Measurements from ENCODE around the gene HOXC5.

The HOXC5 gene

DNA sequence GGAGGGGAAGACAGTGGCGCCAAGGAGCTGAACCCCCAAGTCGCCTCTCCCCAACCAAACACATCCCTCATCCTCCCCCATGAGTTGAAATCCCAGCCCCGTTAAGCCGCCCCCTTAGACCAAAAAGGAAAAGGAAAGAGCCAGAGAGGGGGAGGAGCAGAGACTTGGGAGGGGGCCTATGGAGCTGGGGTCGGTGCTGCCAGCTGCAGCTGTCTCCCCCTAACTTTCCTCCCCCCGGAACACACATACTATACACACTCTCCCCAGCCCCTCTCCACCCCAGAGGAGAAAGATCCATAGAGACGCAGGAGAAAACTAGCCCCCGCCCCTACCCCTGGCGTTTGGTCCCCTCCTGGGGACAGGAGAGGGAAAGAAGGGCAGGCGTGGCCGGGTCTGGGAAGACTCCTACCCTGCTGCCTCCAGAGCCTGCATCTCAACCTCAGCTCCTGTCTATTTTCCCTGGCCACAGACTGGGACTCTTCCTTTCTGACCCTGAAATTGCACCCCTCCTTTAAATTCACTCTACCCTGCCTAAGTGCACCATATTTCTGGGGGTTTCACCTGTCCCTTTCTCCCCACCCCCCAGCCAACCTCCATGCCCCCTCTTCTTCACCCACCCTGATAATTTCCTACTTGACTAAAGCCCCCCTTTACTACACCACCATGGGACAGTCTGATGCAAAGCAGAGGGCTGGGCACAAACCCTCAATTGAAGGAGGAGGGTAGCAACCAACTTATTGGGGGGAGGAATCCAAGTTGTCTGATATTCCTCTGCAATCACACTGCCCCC, 34.5 kb upstream of the HOXC5 start:
- Histone ChIP-seq H3K9me3 (ENCODE audit: control insufficient read depth, low read length) (no peaks in the 10 kb centered on the region), H3K4me1 (ENCODE audit: control insufficient read depth, insufficient read depth, low read length) (peaks cover 36% of the 10 kb centered on the region), H3K9ac (ENCODE audit: low read length) (no peak overlapping the region), H3K27me3 (ENCODE audit: control insufficient read depth, insufficient read depth, low read length) (peaks cover 97% of the 10 kb centered on the region), H3K4me3 (ENCODE audit: low read length) (no peak overlapping the region), H3K36me3 (ENCODE audit: control insufficient read depth, insufficient read depth, low read length) (no peaks in the 10 kb centered on the region)

- no peaks in the 10 kb centered on the region for H3K9me3 ChIP-seq (ENCODE audit: control insufficient read depth, low read length)
- no peak overlapping the region for H3K4me3 ChIP-seq (ENCODE audit: low read length)
- peaks cover 96% of the 10 kb centered on the region for H3K27me3 ChIP-seq (ENCODE audit: control insufficient read depth, insufficient read depth, low read length)
- no peaks in the 10 kb centered on the region for H3K36me3 ChIP-seq (ENCODE audit: control insufficient read depth, insufficient read depth, low read length)
- no peak overlapping the region for H3K9ac ChIP-seq (ENCODE audit: low read length)
- peaks cover 36% of the 10 kb centered on the region for H3K4me1 ChIP-seq (ENCODE audit: control insufficient read depth, insufficient read depth, low read length)
Observed at GRCh38 chr12:53998900-53999236, 34.0 kb upstream of the HOXC5 start.

DNA sequence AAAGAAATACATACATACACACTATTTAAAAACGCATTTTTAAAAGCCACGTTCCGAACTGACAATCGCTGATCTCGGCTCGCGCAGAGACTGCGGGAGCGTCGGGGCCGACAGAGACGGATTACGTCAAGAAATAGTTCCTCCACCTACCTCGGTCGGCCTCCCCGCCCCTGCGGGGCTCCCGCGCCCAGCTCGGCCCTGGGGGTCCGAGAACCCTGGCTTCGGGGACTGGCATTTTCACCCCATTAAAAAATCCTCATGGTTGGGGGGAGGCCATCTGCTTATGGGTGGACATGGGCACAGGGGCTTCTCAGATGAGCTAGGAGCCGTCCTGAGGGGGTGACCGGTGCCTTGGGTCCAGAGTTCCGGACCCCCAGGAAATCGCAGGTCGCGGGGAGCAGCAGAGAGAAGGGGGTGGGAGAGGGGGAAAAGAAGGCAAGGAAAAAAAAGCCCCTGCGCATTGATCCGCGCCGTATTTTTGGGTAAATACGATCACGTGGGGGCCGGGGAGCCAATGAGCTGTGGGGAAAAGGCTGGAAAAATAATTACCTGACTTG, 33.2 kb upstream of the HOXC5 start:
- H3K27me3 ChIP-seq (ENCODE audit: control insufficient read depth, insufficient read depth, low read length) = peaks cover 96% of the 10 kb centered on the region
- H3K4me3 ChIP-seq (ENCODE audit: low read length) = no peak overlapping the region
- H3K9ac ChIP-seq (ENCODE audit: low read length) = no peak overlapping the region
- H3K36me3 ChIP-seq (ENCODE audit: control insufficient read depth, insufficient read depth, low read length) = no peaks in the 10 kb centered on the region
- H3K9me3 ChIP-seq (ENCODE audit: control insufficient read depth, low read length) = no peaks in the 10 kb centered on the region
- H3K4me1 ChIP-seq (ENCODE audit: control insufficient read depth, insufficient read depth, low read length) = peaks cover 28% of the 10 kb centered on the region

- H3K9me3 ChIP-seq (ENCODE audit: control insufficient read depth, low read length) = no peaks in the 10 kb centered on the region
- H3K4me1 ChIP-seq (ENCODE audit: control insufficient read depth, insufficient read depth, low read length) = peaks cover 22% of the 10 kb centered on the region
- H3K36me3 ChIP-seq (ENCODE audit: control insufficient read depth, insufficient read depth, low read length) = no peaks in the 10 kb centered on the region
- no peak within 1 kb of the TSS for H3K4me3 ChIP-seq (ENCODE audit: low read length)
- peaks cover 96% of the 10 kb centered on the region for H3K27me3 ChIP-seq (ENCODE audit: control insufficient read depth, insufficient read depth, low read length)
- no peak within 1 kb of the TSS for H3K9ac ChIP-seq (ENCODE audit: low read length)
Observed at GRCh38 chr12:54000116-54001114, 32.4 kb upstream of the HOXC5 start, which contains the start of gene HOXC9. Gene HOXC9, plus strand, starts transcription at chr12:54000161. Its CDS starts 28 bp downstream, at chr12:54000189.

GRCh38 chr12:54001283-54002187, 31.3 kb upstream of the HOXC5 start:
- Histone ChIP-seq H3K36me3 (ENCODE audit: control insufficient read depth, insufficient read depth, low read length) (no peaks in the 10 kb centered on the region), H3K4me3 (ENCODE audit: low read length) (no peak overlapping the region), H3K9ac (ENCODE audit: low read length) (no peak overlapping the region), H3K9me3 (ENCODE audit: control insufficient read depth, low read length) (no peaks in the 10 kb centered on the region), H3K4me1 (ENCODE audit: control insufficient read depth, insufficient read depth, low read length) (peaks cover 21% of the 10 kb centered on the region), H3K27me3 (ENCODE audit: control insufficient read depth, insufficient read depth, low read length) (peaks cover 96% of the 10 kb centered on the region)

GRCh38 chr12:54002278-54002914, 30.5 kb upstream of the HOXC5 start:
- Histone ChIP-seq H3K4me3 (ENCODE audit: low read length) (no peak overlapping the region), H3K4me1 (ENCODE audit: control insufficient read depth, insufficient read depth, low read length) (peaks cover 22% of the 10 kb centered on the region), H3K9me3 (ENCODE audit: control insufficient read depth, low read length) (no peaks in the 10 kb centered on the region), H3K27me3 (ENCODE audit: control insufficient read depth, insufficient read depth, low read length) (peaks cover 96% of the 10 kb centered on the region), H3K9ac (ENCODE audit: low read length) (no peak overlapping the region), H3K36me3 (ENCODE audit: control insufficient read depth, insufficient read depth, low read length) (no peaks in the 10 kb centered on the region)

- Histone ChIP-seq H3K4me3 (ENCODE audit: low read length) (no peak overlapping the region), H3K36me3 (ENCODE audit: control insufficient read depth, insufficient read depth, low read length) (no peaks in the 10 kb centered on the region), H3K4me1 (ENCODE audit: control insufficient read depth, insufficient read depth, low read length) (peaks cover 22% of the 10 kb centered on the region), H3K9me3 (ENCODE audit: control insufficient read depth, low read length) (no peaks in the 10 kb centered on the region), H3K27me3 (ENCODE audit: control insufficient read depth, insufficient read depth, low read length) (peaks cover 96% of the 10 kb centered on the region), H3K9ac (ENCODE audit: low read length) (no peak overlapping the region)
Observed at GRCh38 chr12:54002915-54003389, 29.9 kb upstream of the HOXC5 start.

DNA sequence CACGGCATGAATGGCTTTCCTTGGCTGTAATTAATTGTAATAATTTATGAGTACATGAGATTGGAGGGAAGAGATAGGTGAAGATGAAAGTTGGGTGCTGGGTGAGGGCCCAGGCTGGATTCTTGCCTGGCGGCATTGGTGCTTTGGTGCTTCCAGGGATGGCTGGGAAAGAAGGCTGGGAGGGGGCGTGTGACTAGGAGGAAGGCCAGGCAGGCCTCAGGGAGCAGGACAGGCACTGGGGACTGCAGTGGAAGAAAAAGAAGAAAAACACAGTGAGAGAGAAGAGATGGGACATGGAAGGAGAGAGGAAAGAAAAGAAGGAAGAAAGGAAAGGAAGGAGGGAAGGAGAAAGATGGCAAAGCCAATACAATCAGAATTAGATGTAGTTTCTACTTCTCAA, 29.2 kb upstream of the HOXC5 start:
- H3K9me3 ChIP-seq (ENCODE audit: control insufficient read depth, low read length) = no peaks in the 10 kb centered on the region
- H3K4me3 ChIP-seq (ENCODE audit: low read length) = no peak overlapping the region
- H3K9ac ChIP-seq (ENCODE audit: low read length) = no peak overlapping the region
- H3K36me3 ChIP-seq (ENCODE audit: control insufficient read depth, insufficient read depth, low read length) = no peaks in the 10 kb centered on the region
- peaks cover 96% of the 10 kb centered on the region for H3K27me3 ChIP-seq (ENCODE audit: control insufficient read depth, insufficient read depth, low read length)
- peaks cover 22% of the 10 kb centered on the region for H3K4me1 ChIP-seq (ENCODE audit: control insufficient read depth, insufficient read depth, low read length)

GRCh38 chr12:54004063-54004840, 28.6 kb upstream of the HOXC5 start:
- H3K36me3 ChIP-seq (ENCODE audit: control insufficient read depth, insufficient read depth, low read length) = no peaks in the 10 kb centered on the region
- H3K27me3 ChIP-seq (ENCODE audit: control insufficient read depth, insufficient read depth, low read length) = peaks cover 96% of the 10 kb centered on the region
- peaks cover 22% of the 10 kb centered on the region for H3K4me1 ChIP-seq (ENCODE audit: control insufficient read depth, insufficient read depth, low read length)
- H3K9ac ChIP-seq (ENCODE audit: low read length) = no peak overlapping the region
- no peaks in the 10 kb centered on the region for H3K9me3 ChIP-seq (ENCODE audit: control insufficient read depth, low read length)
- H3K4me3 ChIP-seq (ENCODE audit: low read length) = no peak overlapping the region

GRCh38 chr12:54004841-54005530, 27.9 kb upstream of the HOXC5 start:
- no peak overlapping the region for H3K9ac ChIP-seq (ENCODE audit: low read length)
- H3K4me3 ChIP-seq (ENCODE audit: low read length) = no peak overlapping the region
- peaks cover 16% of the 10 kb centered on the region for H3K4me1 ChIP-seq (ENCODE audit: control insufficient read depth, insufficient read depth, low read length)

More at GRCh38 chr12:54004841-54005530, 27.9 kb upstream of the HOXC5 start:
- no peaks in the 10 kb centered on the region for H3K9me3 ChIP-seq (ENCODE audit: control insufficient read depth, low read length)
- H3K27me3 ChIP-seq (ENCODE audit: control insufficient read depth, insufficient read depth, low read length) = peaks cover 97% of the 10 kb centered on the region
- H3K36me3 ChIP-seq (ENCODE audit: control insufficient read depth, insufficient read depth, low read length) = no peaks in the 10 kb centered on the region

All from mucosa of stomach (tissue), 1 donor.